ENCODE data around the gene TUBG2.
"Not testable (repeated sequence)": the region's sequence is repeated elsewhere in the genome, so short reads cannot be mapped to it uniquely, and the experiment has no call there.

The TUBG2 gene

DNA sequence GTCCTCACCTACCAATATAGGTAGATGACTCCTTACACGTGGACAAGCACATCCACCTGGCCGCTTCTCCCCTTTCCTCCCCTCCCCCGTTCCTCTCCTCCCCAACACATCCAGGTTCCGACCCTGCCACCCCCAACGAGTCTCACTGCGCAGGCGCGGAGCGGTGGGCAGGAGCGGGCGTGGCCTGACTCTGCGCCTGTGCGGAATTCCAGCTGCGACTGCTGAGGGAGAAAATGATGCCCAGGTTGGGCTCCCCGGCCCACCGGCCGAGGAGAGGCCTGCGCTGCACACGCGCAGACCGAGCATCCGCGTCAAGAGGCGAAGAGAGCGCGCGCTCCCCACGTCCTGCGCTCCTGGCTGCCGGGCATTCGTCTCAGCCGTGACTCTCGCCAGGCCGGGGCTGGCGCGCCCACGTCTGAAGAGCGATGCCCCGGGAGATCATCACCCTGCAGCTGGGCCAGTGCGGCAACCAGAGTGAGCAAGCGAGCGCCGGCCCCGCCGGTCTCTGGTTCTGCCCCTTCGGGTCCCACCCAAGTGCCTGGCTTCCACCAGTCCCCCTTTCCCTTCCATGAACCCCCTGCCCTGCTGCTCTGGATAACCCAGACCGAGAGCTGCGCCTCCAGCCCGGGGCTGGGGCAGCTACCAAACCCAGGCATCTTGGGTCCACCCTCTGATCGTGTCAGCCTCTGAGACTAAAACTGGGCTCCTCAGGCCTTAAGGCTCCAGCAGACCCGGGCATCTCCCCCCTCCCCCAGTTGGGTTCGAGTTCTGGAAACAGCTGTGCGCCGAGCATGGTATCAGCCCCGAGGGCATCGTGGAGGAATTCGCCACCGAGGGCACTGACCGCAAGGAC lies at the start of gene TUBG2:
TUBG2 (plus strand) TSS at position 206 of the 853 bp plus-strand sequence; CDS start at position 426, 220 bp downstream.
- DNase-seq (ENCODE audit: extremely low read depth, low read depth): no peak
- peak within 1 kb of the TSS; percentile 68 for H3K4me3 ChIP-seq (replicated peaks; ENCODE audit: low read depth, low read length)
- TF ChIP-seq, protein P1, sequence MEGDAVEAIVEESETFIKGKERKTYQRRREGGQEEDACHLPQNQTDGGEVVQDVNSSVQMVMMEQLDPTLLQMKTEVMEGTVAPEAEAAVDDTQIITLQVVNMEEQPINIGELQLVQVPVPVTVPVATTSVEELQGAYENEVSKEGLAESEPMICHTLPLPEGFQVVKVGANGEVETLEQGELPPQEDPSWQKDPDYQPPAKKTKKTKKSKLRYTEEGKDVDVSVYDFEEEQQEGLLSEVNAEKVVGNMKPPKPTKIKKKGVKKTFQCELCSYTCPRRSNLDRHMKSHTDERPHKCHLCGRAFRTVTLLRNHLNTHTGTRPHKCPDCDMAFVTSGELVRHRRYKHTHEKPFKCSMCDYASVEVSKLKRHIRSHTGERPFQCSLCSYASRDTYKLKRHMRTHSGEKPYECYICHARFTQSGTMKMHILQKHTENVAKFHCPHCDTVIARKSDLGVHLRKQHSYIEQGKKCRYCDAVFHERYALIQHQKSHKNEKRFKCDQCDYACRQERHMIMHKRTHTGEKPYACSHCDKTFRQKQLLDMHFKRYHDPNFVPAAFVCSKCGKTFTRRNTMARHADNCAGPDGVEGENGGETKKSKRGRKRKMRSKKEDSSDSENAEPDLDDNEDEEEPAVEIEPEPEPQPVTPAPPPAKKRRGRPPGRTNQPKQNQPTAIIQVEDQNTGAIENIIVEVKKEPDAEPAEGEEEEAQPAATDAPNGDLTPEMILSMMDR (IDR thresholded peaks at IDR 0.05; ENCODE audit: low read depth, low read length, missing control alignments): no peak

DNA sequence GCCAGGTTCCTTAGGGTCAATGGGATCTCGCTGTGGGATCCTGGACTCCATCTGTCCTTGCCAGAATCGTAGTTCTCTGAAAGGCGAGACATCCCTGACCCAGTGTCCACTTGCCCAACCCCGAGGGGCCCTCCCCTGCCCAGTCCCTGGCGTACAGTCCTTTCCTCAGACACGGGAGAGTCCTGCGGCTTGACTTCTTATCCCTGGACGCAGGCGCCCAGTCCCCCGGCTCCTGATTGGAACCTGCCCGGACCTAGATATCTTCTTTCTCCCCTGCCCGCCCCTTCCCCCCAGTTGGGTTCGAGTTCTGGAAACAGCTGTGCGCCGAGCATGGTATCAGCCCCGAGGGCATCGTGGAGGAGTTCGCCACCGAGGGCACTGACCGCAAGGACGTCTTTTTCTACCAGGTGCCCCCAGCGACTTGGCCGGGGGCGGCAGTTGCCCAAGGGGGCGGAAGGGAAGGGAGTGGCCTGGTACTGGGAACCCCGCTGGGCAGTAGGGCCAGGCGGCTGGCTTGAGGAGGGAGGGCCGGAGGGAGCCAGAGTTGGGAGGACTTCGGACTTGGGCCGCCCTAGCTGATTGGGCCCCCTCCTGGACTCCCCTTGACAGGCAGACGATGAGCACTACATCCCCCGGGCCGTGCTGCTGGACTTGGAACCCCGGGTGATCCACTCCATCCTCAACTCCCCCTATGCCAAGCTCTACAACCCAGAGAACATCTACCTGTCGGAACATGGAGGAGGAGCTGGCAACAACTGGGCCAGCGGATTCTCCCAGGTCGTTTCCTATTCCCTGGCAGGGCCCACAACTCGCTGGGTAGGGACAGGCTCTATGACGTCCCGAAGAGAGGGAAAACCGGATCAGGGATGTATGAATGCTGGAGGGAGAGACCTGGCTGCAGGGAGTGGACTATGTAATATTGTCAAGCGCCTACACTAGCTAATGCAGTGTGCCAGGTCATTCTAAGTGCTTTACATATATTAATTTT lies 49.0 kb upstream of the TUBG2 start:
- H3K4me3 ChIP-seq (replicated peaks; ENCODE audit: low read depth, low read length): peak overlapping the region; percentile 68
- DNase-seq (ENCODE audit: extremely low read depth, low read depth): not testable (repeated sequence)

DNA sequence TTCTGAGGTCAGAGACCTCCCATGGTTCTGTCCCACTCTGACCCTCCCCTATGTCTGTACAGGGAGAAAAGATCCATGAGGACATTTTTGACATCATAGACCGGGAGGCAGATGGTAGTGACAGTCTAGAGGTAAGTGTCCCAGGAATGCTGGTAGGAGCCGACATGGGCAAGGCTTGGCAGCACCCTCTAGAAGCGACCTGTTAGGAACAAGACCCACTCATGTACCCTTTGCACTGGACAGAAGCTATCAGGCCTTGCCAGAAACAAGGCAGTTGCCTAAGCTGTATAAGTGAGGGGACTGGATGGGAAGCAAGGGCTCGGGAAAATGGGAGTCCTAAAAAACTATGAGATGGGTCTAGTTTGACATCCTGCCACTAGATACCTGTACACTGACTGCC lies 47.1 kb upstream of the TUBG2 start:
- H3K4me3 ChIP-seq (replicated peaks; ENCODE audit: low read depth, low read length): no peak overlapping the region
- no peak for DNase-seq (ENCODE audit: extremely low read depth, low read depth)
- TF ChIP-seq, protein P1 (IDR thresholded peaks at IDR 0.05; ENCODE audit: low read depth, low read length, missing control alignments): no peak

DNA sequence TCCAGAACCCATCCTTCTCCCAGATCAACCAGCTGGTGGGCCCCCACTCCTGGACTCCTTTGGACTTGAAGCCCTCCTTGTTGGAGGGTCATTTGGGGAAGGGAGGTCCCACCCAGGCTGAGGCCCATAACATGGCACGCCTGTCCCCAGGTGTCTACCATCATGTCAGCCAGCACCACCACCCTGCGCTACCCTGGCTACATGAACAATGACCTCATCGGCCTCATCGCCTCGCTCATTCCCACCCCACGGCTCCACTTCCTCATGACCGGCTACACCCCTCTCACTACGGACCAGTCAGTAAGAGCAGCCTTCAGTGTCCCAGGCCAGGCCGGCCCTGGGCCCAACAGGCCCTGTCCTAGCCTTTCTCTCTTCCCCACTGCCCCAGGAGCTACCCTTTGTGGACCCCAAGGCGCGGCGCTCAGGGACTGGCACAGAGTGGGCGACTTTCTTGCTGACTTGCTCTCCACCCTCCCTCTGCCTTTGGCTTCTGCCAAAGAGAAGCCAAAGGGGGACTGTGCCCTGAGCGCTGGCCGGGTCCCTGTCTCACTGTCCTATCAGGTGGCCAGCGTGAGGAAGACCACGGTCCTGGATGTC lies 45.3 kb upstream of the TUBG2 start:
- H3K4me3 ChIP-seq (replicated peaks; ENCODE audit: low read depth, low read length): no peak overlapping the region
- DNase-seq (ENCODE audit: extremely low read depth, low read depth): no peak
- TF ChIP-seq, protein P1 (IDR thresholded peaks at IDR 0.05; ENCODE audit: low read depth, low read length, missing control alignments): no peak

DNA sequence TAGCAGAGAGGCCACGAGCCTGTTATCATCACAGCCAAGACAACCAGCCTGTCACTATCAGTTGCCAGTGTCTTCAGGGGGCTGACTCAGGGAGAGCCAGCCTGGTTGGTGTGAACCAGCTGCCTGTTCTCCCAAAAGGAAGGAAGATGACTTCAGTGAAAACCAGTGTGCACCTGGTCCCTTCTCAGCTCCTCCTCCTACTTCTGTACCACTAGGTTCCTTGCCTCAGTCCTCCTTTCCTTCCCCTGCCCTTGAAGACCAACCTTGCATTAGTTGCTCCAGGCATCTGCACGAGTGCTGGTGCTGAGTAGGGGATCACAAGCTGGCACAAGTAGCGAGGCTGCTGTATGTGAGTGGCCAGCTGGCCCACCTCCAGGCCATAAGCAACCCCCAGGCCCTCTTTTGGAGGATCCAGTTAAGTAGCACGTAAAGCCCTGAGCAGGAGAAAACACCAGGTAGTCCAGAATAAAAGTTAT lies 41.1 kb upstream of the TUBG2 start:
- DNase-seq (ENCODE audit: extremely low read depth, low read depth): no peak
- no peak overlapping the region for H3K4me3 ChIP-seq (replicated peaks; ENCODE audit: low read depth, low read length)
- TF ChIP-seq, protein P1 (IDR thresholded peaks at IDR 0.05; ENCODE audit: low read depth, low read length, missing control alignments): no peak

DNA sequence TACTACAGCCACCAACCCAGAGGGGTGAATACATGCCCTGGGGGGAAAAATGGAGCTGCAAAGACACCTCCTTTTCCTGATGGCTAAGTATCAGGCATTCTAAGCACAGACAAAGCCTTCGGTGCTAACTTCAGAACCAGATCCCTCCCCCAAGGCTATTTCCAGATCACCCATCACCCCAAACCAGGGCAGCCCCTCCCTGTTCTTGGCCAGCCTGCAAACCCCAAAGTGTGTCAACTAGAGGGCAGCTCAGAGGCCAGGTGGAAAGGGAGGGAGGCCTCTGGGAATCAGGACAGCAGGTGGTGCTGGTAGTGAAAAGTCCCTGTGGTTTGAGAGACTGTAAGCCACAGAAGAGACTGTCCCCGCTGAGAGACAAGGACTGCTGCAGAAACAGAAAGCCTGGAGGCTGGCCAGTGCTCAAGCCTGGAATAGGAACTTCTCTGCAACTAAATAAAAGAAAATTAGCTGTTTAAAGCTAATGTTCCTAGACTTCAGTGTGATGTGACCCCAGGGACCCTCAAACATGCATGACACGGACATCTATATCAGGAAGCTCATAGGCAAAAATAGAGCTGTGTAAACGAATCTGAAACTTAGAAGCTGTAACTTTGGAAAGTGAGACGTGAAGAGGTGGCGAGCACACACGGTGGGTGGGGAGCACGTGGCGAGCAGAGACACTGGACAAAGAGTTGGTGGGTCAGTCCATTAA lies 40.5 kb upstream of the TUBG2 start:
- no peak for DNase-seq (ENCODE audit: extremely low read depth, low read depth)
- no peak overlapping the region for H3K4me3 ChIP-seq (replicated peaks; ENCODE audit: low read depth, low read length)
- TF ChIP-seq, protein P1 (IDR thresholded peaks at IDR 0.05; ENCODE audit: low read depth, low read length, missing control alignments): no peak

DNA sequence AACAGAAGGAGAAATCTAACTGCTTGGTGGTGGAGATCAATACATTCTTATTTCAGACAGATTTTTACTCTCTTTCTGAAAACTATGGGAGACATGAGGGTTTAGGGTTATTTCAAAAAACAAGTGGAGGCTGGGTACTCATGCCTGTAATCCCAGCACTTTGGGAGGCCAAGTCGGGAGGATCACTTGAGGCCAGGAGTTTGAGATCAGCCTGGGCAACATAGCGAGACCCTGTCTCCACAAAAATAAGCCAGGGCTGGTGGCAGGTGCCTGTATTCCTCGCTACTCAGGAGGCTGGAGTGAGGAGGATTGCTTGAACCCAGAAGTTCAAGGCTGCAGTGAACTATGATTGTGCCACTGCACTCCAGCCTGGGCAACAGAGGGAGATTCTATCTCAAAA lies 37.1 kb upstream of the TUBG2 start:
- DNase-seq (ENCODE audit: extremely low read depth, low read depth); H3K4me3 ChIP-seq (replicated peaks; ENCODE audit: low read depth, low read length): not testable (repeated sequence)

All from HFF-Myc (cell line).